ENCODE measurements around the gene TXNDC12. TPM values are rescaled to one million over a fixed set of nuclear protein-coding genes. Genes with fewer than 3 reads are reported as not detected.

TXNDC12 gene
- total RNA-seq, 1 experiment from 2014 or later = 102 TPM

DNA sequence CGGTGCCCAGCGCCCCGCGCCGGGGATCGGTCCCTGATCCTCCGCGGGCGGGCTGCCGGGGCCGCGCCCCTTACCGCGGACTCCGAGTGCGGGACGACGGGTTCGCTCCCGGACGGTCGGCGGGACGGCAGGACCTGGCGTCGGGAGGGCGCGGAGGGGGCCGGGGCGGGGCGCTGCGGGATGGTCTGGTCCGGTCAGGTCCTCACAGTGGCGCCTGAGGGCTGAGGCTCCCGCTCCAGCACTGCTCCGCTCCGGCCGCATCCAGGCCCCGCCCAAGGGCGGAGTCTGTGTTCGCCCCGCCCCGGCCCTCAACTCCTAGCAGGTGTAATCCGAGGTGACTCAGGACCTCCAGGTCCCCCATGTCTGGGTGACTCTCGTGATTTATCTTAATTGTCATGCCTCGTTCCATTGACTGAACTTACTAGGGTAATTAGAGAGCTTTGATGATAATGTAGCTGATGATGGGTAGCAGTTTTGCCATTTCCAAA is 64.5 kb downstream of the TXNDC12 start, which contains the start of gene RAB3B:
TSS of gene RAB3B (minus strand) at position 223 of the 488 bp plus-strand sequence. CDS start 13,583 bp downstream, outside the sequence.
- BruUV-seq (replicated peaks) = no TSS peak
- no peak within 1 kb of the TSS for H3K4me3 Mint-ChIP-seq (ENCODE audit: unreplicated experiment)
- H3K4me1 Mint-ChIP-seq (ENCODE audit: insufficient read depth, unreplicated experiment) = no peaks in the 10 kb centered on the region
- peaks cover 49% of the 10 kb centered on the region for H3K27me3 Mint-ChIP-seq (ENCODE audit: insufficient read depth, unreplicated experiment)
- intact Hi-C loops (cut with micrococcal nuclease) = no loop called here
- ChIA-PET CTCF (no interaction called here), POLR2A (no interaction called here)
- no peaks in the 10 kb centered on the region for H3K36me3 Mint-ChIP-seq (ENCODE audit: insufficient read depth, unreplicated experiment)
- no peaks in the 10 kb centered on the region for H3K9me3 Mint-ChIP-seq (ENCODE audit: unreplicated experiment)
- H3K27ac Mint-ChIP-seq (ENCODE audit: low read depth, unreplicated experiment) = no peak within 1 kb of the TSS
- DNase-seq (ENCODE audit: unreplicated experiment) = no peak
- TF ChIP-seq, protein P1, sequence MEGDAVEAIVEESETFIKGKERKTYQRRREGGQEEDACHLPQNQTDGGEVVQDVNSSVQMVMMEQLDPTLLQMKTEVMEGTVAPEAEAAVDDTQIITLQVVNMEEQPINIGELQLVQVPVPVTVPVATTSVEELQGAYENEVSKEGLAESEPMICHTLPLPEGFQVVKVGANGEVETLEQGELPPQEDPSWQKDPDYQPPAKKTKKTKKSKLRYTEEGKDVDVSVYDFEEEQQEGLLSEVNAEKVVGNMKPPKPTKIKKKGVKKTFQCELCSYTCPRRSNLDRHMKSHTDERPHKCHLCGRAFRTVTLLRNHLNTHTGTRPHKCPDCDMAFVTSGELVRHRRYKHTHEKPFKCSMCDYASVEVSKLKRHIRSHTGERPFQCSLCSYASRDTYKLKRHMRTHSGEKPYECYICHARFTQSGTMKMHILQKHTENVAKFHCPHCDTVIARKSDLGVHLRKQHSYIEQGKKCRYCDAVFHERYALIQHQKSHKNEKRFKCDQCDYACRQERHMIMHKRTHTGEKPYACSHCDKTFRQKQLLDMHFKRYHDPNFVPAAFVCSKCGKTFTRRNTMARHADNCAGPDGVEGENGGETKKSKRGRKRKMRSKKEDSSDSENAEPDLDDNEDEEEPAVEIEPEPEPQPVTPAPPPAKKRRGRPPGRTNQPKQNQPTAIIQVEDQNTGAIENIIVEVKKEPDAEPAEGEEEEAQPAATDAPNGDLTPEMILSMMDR (IDR thresholded peaks at IDR 0.05; ENCODE audit: unreplicated experiment) = no peak

DNA sequence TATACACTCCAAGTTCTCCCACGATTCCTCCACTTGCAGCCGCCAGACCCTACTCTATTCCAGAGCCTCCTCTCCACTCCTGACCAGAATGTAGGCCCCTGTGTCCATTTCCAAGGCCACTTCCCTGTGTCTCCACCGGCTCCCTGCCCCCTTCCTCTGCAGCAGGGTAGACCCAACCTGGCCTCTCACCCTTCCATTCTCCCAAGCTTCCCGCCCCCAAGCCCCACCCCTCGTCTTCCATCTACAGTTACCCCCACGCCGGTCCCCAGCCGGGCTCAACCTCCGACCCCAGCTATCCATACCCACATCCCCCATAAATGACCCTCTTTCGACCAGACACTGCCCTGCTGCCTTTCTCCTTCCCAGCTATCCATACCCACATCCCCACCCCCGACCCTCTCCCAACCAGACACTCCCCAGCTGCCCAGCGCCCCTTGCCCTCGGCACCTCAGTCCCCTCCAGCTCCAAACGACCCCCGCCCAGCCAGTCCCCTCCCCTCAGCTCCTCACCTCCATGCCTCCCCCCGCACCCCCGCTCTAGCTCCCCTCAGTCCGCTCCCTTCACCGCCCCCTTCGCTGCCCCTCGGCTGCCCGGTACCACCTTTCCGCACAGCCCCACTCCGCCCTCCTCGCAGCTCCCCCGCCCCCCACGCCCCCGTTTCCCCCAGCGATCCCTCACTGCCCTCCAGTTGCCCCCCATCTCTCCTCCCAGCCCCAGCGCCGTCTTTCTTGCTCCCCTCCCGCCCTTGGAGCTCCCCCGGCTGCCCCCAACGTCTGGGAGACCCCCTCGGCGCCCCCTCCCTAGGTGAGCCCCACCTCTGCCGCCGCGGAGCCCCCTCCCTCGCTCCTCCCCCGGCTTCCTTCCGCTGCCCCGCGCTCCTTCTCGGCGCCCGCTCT is 65.2 kb downstream of the TXNDC12 start:
- BruUV-seq (replicated peaks) = no TSS peak
- ChIA-PET POLR2A (no interaction called here), CTCF (no interaction called here)
- Mint-ChIP-seq H3K27ac (ENCODE audit: low read depth, unreplicated experiment) (no peak overlapping the region), H3K36me3 (ENCODE audit: insufficient read depth, unreplicated experiment) (no peaks in the 10 kb centered on the region), H3K27me3 (ENCODE audit: insufficient read depth, unreplicated experiment) (peaks cover 49% of the 10 kb centered on the region), H3K9me3 (ENCODE audit: unreplicated experiment) (no peaks in the 10 kb centered on the region), H3K4me3 (ENCODE audit: unreplicated experiment) (no peak overlapping the region), H3K4me1 (ENCODE audit: insufficient read depth, unreplicated experiment) (no peaks in the 10 kb centered on the region)
- no peak for DNase-seq (ENCODE audit: unreplicated experiment)
- TF ChIP-seq, protein P1 (IDR thresholded peaks at IDR 0.05; ENCODE audit: unreplicated experiment) = no peak
- intact Hi-C loops (cut with micrococcal nuclease) = no loop called here

DNA sequence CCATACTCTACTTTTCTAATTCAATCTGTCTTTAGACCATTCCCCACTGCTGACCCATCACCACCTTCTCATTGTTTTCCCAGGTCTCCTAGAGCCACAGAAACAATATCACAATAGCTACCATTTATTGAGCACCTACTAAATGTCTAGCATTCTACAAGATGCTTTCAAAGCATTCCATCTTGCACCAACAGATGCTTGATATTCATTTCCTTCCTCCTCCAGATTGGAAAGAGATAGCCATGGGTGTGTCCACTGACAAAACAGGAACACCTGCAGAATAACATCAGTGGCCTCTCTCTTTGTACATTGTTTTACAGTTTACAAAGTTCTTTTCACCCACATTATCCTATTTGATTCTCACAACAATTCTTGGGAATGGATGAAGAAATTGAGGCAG is 66.7 kb downstream of the TXNDC12 start:
- Mint-ChIP-seq H3K36me3 (ENCODE audit: insufficient read depth, unreplicated experiment) (no peaks in the 10 kb centered on the region), H3K27ac (ENCODE audit: low read depth, unreplicated experiment) (no peak overlapping the region), H3K4me1 (ENCODE audit: insufficient read depth, unreplicated experiment) (no peaks in the 10 kb centered on the region), H3K4me3 (ENCODE audit: unreplicated experiment) (no peak overlapping the region), H3K9me3 (ENCODE audit: unreplicated experiment) (no peaks in the 10 kb centered on the region), H3K27me3 (ENCODE audit: insufficient read depth, unreplicated experiment) (peaks cover 49% of the 10 kb centered on the region)
- no peak for DNase-seq (ENCODE audit: unreplicated experiment)
- ChIA-PET CTCF (interaction anchor here (1.1 kb wide), 1 partner anchor 91 kb away, joined by 4 read pairs; no protein-coding TSS in a partner anchor), POLR2A (no interaction called here)
- intact Hi-C loops (cut with micrococcal nuclease) = no loop called here
- BruUV-seq (replicated peaks) = no TSS peak
- TF ChIP-seq, protein P1 (IDR thresholded peaks at IDR 0.05; ENCODE audit: unreplicated experiment) = no peak

DNA sequence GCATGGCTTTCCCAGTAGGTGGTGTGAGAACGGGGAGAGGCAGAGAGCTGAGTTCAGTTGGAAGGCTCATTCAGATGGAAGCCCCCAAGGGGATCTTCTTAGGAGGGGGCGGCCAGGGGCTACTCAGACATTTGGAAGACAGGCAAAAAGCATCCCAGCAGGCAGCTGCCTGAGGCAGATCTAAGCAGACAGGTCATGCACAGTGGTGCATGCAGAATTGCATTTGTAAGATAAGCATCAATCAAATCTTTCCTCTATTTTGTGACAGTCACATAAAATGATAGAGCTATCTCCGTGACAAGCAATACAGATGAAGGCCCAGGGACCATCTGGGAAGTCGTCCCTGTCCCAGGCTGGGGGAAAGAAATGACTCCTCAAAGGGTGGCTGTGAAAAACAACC is 68.3 kb downstream of the TXNDC12 start:
- H3K27me3 Mint-ChIP-seq (ENCODE audit: insufficient read depth, unreplicated experiment) = peaks cover 35% of the 10 kb centered on the region
- BruUV-seq (replicated peaks) = no TSS peak
- intact Hi-C loops (cut with micrococcal nuclease) = no loop called here
- CTCF ChIA-PET = interaction anchor here (0.6 kb wide), 1 partner anchor 557 kb away, joined by 4 read pairs; no protein-coding TSS in a partner anchor
- no peaks in the 10 kb centered on the region for H3K36me3 Mint-ChIP-seq (ENCODE audit: insufficient read depth, unreplicated experiment)
- no peaks in the 10 kb centered on the region for H3K9me3 Mint-ChIP-seq (ENCODE audit: unreplicated experiment)
- TF ChIP-seq, protein P1 (IDR thresholded peaks at IDR 0.05; ENCODE audit: unreplicated experiment) = no peak
- no peak for DNase-seq (ENCODE audit: unreplicated experiment)
- no peak overlapping the region for H3K27ac Mint-ChIP-seq (ENCODE audit: low read depth, unreplicated experiment)
- POLR2A ChIA-PET = no interaction called here
- H3K4me1 Mint-ChIP-seq (ENCODE audit: insufficient read depth, unreplicated experiment) = no peaks in the 10 kb centered on the region
- no peak overlapping the region for H3K4me3 Mint-ChIP-seq (ENCODE audit: unreplicated experiment)

Measured in MCF 10A (cell line).